Lung (tissue), 12 donors: ENCODE results near the gene ZNF385A. TPM values are rescaled to one million over a fixed set of nuclear protein-coding genes. Genes with fewer than 3 reads are reported as not detected.

Experiments
- ATAC-seq: fragments of 200-7000 bp; cut with Tn5 transposase; one replicate; pipeline ENCODE4 v1.9.1; 2020; ENCODE audit warnings: moderate number of reproducible peaks; ENCODE audit not compliant: insufficient read depth, low FRiP score
- DNase-seq, 3 donors: peaks; one replicate each; pipeline ENCODE4 v3.0.0-alpha.2; 2013 to 2017
- H3K27ac ChIP-seq, 2 donors: one replicate each; pipeline ENCODE4 v1.5.1; 2013; ENCODE audit warnings: mild to moderate bottlenecking in 2 of 2, moderate library complexity in 2 of 2, control low read depth in 1 of 2, inconsistent platforms in 1 of 2, low read depth in 1 of 2, low read length in 1 of 2
- H3K27me3 ChIP-seq, 3 donors: one replicate each; pipeline ENCODE4 v1.5.1; 2013; ENCODE audit warnings: low read length in 2 of 3; ENCODE audit not compliant: control insufficient read depth in 3 of 3, insufficient read depth in 3 of 3
- H3K36me3 ChIP-seq, 4 donors: one replicate each; pipeline ENCODE4 v1.5.1; 2013; ENCODE audit warnings: low read length in 4 of 4, mild to moderate bottlenecking in 1 of 4, moderate library complexity in 1 of 4; ENCODE audit not compliant: control insufficient read depth in 4 of 4, insufficient read depth in 4 of 4
- H3K4me1 ChIP-seq, 5 donors: one replicate each; pipeline ENCODE4 v1.5.1; 2013; ENCODE audit warnings: low read length in 5 of 5, mild to moderate bottlenecking in 2 of 5, moderate library complexity in 1 of 5; ENCODE audit not compliant: control insufficient read depth in 5 of 5, insufficient read depth in 5 of 5
- H3K4me3 ChIP-seq: one replicate; pipeline ENCODE4 v1.5.1; 2013; ENCODE audit warnings: mild to moderate bottlenecking, control low read depth, moderate library complexity
- H3K9ac ChIP-seq, 2 donors: one replicate each; pipeline ENCODE4 v1.5.1; 2013; ENCODE audit warnings: low read length in 2 of 2, control low read depth in 1 of 2; ENCODE audit not compliant: insufficient read depth in 1 of 2
- H3K9me3 ChIP-seq, 4 donors: one replicate each; pipeline ENCODE4 v1.5.1; 2013; ENCODE audit warnings: low read length in 3 of 4, mild to moderate bottlenecking in 1 of 4, moderate library complexity in 1 of 4; ENCODE audit not compliant: control insufficient read depth in 4 of 4, insufficient read depth in 3 of 4
- WGBS, 2 donors: extraction: QIAGEN DNeasy Blood & Tissue Kit; methylation state at CpG; one replicate each; pipeline ENCODE4 v1.1.7; 2013; 5-methylcytosine and 5-hydroxymethylcytosine counted together
- polyA plus RNA-seq, 2 donors: library from polyadenylated mRNA; stranded (reverse); fragments of 200-250 nt; gene quantifications; one replicate each; pipeline ENCODE4 v1.2.1, GENCODE V29; 2013
- total RNA-seq, 2 donors: library from RNA; depleted of rRNA in 1 of 2; stranded (reverse); fragments of >200 nt in 1 of 2; gene quantifications; one replicate each; pipeline ENCODE4 v1.2.1, GENCODE V29; 2014 to 2021
- TF ChIP-seq, protein P1 (sequence below): IDR thresholded peaks from 2 replicates; pipeline ENCODE4 v1.5.1; 2012; ENCODE audit warnings: mild to moderate bottlenecking; ENCODE audit errors: control extremely low read depth, extremely low read depth
- donor health status: control.
- donor health status: control.
- donor health status: Bipolar disorder and iron deficiency.
- donor health status: healthy.
- donor health status: DM: yes; HTN: yes; CAD: no.

Gene ZNF385A
- total and polyA plus RNA-seq, 4 donors, result 7.6 to 26.1 (median 16.6) TPM

DNA sequence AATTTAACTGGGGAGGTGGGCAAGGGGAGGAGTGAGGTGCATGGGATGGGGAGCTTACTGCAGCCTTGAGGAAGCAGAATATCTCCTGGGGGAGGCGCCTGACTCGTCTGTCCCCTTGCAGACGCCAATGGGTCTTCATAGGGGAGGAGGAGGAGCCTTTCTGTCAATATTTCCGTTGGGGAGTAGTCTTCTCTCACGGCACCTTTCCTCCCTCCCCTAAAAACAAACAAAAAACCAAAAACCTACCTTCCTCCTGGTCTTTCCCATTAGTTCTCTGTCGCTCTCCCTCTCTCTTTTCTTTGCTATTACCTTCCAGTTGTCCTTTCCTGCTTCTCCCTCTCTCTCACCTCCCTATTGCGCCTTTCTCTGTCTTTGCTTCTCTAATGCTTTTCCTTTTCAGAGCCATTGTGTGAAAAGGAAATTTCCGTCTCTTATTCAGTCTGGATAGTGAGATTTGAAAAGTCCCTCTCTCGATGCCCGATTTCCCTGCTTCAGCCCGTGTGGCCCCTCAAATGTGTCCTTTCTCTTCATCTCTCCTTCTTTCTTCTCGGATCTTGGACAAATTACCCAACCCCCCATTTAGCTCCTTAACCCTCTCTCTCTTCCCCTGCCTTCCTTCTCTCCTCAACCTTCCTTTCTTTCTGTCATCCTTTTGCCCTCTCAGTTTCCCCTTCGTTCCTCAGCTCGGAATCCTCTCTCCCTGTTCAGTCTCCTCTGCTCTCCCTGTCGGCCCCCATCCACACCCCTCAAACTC lies 26.2 kb downstream of the ZNF385A start:
- Histone ChIP-seq H3K4me1 (peaks cover 1 to 37% (median 14%) of the 10 kb centered on the region in 5 donors), H3K9me3 (no peaks in the 10 kb centered on the region), H3K9ac (peak overlapping the region; percentile 51 to 95), H3K27me3 (no peaks in the 10 kb centered on the region), H3K36me3 (peaks cover 0 to 5% (median 2%) of the 10 kb centered on the region in 4 donors), H3K4me3 (peak overlapping the region; percentile 29), H3K27ac (peak overlapping the region; percentile 28 to 80)
- DNase-seq (peak in 2 of 3 donors; percentile 30 to 62), ATAC-seq (no peak)
- 7 to 11% methylated on average over 13 to 15 of the region's 15 CpGs for WGBS, 2 donors
- TF ChIP-seq, protein P1, sequence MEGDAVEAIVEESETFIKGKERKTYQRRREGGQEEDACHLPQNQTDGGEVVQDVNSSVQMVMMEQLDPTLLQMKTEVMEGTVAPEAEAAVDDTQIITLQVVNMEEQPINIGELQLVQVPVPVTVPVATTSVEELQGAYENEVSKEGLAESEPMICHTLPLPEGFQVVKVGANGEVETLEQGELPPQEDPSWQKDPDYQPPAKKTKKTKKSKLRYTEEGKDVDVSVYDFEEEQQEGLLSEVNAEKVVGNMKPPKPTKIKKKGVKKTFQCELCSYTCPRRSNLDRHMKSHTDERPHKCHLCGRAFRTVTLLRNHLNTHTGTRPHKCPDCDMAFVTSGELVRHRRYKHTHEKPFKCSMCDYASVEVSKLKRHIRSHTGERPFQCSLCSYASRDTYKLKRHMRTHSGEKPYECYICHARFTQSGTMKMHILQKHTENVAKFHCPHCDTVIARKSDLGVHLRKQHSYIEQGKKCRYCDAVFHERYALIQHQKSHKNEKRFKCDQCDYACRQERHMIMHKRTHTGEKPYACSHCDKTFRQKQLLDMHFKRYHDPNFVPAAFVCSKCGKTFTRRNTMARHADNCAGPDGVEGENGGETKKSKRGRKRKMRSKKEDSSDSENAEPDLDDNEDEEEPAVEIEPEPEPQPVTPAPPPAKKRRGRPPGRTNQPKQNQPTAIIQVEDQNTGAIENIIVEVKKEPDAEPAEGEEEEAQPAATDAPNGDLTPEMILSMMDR, result no peak

DNA sequence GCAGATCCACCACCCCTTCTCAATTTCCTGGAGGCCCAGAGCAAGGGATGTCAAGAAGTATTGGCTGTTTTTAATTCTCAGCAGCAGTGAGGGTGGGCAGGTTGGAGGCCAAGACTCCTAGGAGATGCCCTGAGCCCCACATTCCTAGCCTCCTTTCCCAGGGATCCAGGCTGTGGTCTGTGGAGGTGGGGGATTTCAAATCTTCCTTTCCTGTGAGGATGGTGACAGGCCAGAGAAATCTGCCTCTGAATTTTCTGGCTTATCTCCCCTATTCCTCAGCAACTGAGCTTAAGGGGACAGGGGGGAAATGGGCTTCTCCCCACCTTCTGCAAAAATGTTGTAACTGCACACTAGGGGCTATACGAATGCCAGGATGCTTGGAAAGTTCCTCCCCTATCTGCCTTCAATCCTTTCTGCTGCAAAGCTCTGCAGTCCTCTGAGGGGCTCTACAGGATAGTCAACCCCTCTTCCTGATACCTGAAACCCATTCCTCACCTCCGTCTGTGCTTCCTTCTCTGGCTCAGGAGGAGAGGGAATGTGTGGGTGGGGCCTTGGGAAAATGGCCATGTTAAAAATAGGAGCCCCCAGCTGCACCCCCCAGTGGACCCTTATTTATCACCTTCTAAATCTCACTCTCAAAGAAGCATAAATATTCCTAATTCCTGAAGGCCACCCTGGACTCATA lies 26.9 kb downstream of the ZNF385A start:
- TF ChIP-seq, protein P1, result no peak
- no peak for DNase-seq
- peaks cover 0 to 5% (median 2%) of the 10 kb centered on the region in 4 donors for H3K36me3 ChIP-seq
- H3K9ac ChIP-seq, result peak overlapping the region in 1 of 2 donors; percentile 50
- WGBS, 2 donors, result 45 to 59% methylated on average over 2 of the region's 2 CpGs
- H3K4me1 ChIP-seq, result peaks cover 4 to 39% (median 19%) of the 10 kb centered on the region in 5 donors
- H3K27me3 ChIP-seq, result no peaks in the 10 kb centered on the region
- H3K27ac ChIP-seq, result peak overlapping the region in 1 of 2 donors; percentile 7
- H3K9me3 ChIP-seq, result no peaks in the 10 kb centered on the region
- H3K4me3 ChIP-seq, result no peak overlapping the region
- no peak for ATAC-seq

DNA sequence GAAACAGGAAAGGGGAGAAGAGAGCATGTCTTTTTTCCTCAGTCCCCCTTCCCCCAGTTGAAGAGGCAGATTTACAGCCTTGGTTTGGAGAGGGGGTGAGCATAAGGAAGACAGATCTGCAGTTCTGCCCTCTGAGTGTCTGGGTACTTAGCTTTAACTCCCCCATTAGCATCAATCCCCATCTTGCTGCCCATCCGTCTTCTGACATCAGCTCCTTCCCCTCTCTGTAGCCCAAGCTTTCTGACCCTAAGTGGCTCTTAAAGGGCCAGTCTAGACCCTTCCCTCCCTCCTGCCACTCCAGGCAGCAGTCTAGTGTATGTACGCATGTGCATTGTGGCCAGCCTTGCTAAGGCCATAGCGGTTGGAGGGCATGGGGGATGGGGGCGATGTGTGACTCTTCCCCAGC lies 27.6 kb downstream of the ZNF385A start:
- TF ChIP-seq, protein P1, result no peak
- Histone ChIP-seq H3K4me3 (no peak overlapping the region), H3K36me3 (peaks cover 0 to 5% (median 2%) of the 10 kb centered on the region in 4 donors), H3K9ac (no peak overlapping the region), H3K4me1 (peaks cover 4 to 46% (median 22%) of the 10 kb centered on the region in 5 donors), H3K9me3 (no peaks in the 10 kb centered on the region), H3K27ac (no peak overlapping the region), H3K27me3 (no peaks in the 10 kb centered on the region)
- ATAC-seq, result no peak
- DNase-seq, result peak in 1 of 3 donors; percentile 33
- WGBS, 2 donors, result 76 to 78% methylated on average over 4 of the region's 4 CpGs
